ENCODE data around the gene ZNF217. TPM values are rescaled to one million over a fixed set of nuclear protein-coding genes. Genes with fewer than 3 reads are reported as not detected.
"Not testable (repeated sequence)": the region's sequence is repeated elsewhere in the genome, so short reads cannot be mapped to it uniquely, and the experiment has no call there.

The ZNF217 gene
- total RNA-seq, 1 experiment from 2014 or later, result 45.6 TPM

- H4K20me1 ChIP-seq (ENCODE audit: low read length), result no peaks in the 10 kb centered on the region
- BruUV-seq (replicated peaks), result TSS peak; percentile 61
- H3F3A ChIP-seq (ENCODE audit: low read length, unreplicated experiment), result peaks cover 12% of the 10 kb centered on the region
- H3K4me1 ChIP-seq (ENCODE audit: insufficient read depth, low read length), result peaks cover 32% of the 10 kb centered on the region
- no peak overlapping the region for H3K4me3 ChIP-seq (ENCODE audit: low read length)
- no peaks in the 10 kb centered on the region for H3K27me3 ChIP-seq (ENCODE audit: low read length)
- no peak for ATAC-seq
- H3K4me2 ChIP-seq (ENCODE audit: low read length), result no peak overlapping the region
- no peak for DNase-seq
- no peaks in the 10 kb centered on the region for H3K9me2 ChIP-seq (replicated peaks; ENCODE audit: low read length)
- H3K36me3 ChIP-seq (ENCODE audit: low read depth, low read length), result no peaks in the 10 kb centered on the region
- TF ChIP-seq CTCF (conservative IDR thresholded peaks at IDR 0.05; ENCODE audit: low read depth, low read length), result no peak
- TF ChIP-seq EZH2 (IDR thresholded peaks at IDR 0.05; ENCODE audit: low read length, unreplicated experiment), result no peak
- TF ChIP-seq EZH2phosphoT487 (IDR thresholded peaks at IDR 0.05; ENCODE audit: borderline replicate concordance, low read length), result no peak
- CTCF ChIA-PET, result no interaction called here
- POLR2A ChIA-PET (ENCODE audit: unreplicated experiment), result interaction anchor here (0.5 kb wide), 1 partner anchor 98 kb away, joined by 4 read pairs; no protein-coding TSS in a partner anchor
- no peaks in the 10 kb centered on the region for H3K79me2 ChIP-seq (ENCODE audit: low read length)
- intact Hi-C loops (cut with micrococcal nuclease), result no loop called here
- H2AFZ ChIP-seq (ENCODE audit: low read length), result no peak overlapping the region
- H3K9ac ChIP-seq (ENCODE audit: low read length), result no peak overlapping the region
- no peaks in the 10 kb centered on the region for H3K9me3 ChIP-seq (ENCODE audit: low read length)
- peak overlapping the region; percentile 27 for H3K27ac ChIP-seq (ENCODE audit: low read length)
Measured at GRCh38 chr20:53639128-53639527, 45.5 kb upstream of the ZNF217 start.

DNA sequence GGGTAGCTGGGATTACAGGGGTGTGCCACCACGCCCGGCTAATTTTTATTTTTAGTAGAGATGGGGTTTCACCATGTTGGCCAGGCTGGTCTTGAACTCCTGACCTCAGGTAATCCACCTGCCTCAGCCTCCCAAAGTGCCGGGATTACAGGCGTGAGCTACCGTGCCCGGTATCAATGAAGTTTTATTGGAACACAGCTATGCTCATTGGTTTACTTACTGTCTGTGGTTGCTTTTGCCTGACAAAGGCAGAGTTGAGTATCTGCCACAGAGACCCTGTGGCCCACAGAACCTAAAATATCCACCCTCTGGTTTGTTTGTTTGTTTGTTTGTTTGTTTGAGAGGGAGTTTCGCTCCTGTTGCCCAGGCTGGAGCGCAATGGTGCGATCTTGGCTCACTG, 43.7 kb upstream of the ZNF217 start:
- H3F3A ChIP-seq (ENCODE audit: low read length, unreplicated experiment); POLR2A ChIA-PET (ENCODE audit: unreplicated experiment); CTCF ChIA-PET; H3K27me3 ChIP-seq (ENCODE audit: low read length); H3K36me3 ChIP-seq (ENCODE audit: low read depth, low read length); ATAC-seq; H3K9me3 ChIP-seq (ENCODE audit: low read length); H2AFZ ChIP-seq (ENCODE audit: low read length); H3K9me2 ChIP-seq (replicated peaks; ENCODE audit: low read length); H4K20me1 ChIP-seq (ENCODE audit: low read length); H3K79me2 ChIP-seq (ENCODE audit: low read length); BruUV-seq (replicated peaks); intact Hi-C loops (cut with micrococcal nuclease); H3K27ac ChIP-seq (ENCODE audit: low read length); H3K4me2 ChIP-seq (ENCODE audit: low read length); H3K9ac ChIP-seq (ENCODE audit: low read length); H3K4me3 ChIP-seq (ENCODE audit: low read length); DNase-seq: not testable (repeated sequence)
- H3K4me1 ChIP-seq (ENCODE audit: insufficient read depth, low read length), result peaks cover 17% of the 10 kb centered on the region

DNA sequence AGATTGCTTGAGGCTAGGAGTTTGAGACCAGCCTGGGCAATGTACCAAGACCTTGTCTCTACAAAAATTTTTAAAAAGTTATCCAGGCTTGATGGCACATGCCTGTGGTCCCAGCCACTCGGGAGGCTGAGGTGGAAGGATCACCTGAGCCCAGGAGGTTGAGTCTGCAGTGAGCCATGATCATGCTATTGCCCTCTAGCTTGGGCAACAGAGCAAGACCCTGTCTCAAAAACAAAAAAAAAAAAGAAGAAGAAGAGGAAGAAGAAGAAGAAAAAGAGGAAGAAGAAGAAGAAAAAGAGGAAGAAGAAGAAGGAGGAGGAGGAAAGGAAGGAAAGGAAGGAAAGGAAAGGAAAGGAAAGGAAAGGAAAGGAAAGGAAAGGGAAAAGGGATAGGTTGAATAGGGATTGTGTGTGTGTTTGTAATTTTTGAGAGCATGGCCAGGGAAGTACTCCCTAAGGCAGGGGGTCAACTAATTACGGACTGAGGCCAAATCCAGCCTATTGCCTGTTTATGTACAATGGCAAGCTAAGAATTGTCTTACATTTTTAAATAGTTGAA, 43.0 kb upstream of the ZNF217 start:
- H2AFZ ChIP-seq (ENCODE audit: low read length), result no peak overlapping the region
- DNase-seq (no peak), ATAC-seq (no peak)
- no peaks in the 10 kb centered on the region for H3F3A ChIP-seq (ENCODE audit: low read length, unreplicated experiment)
- H3K27me3 ChIP-seq (ENCODE audit: low read length), result no peaks in the 10 kb centered on the region
- H3K9ac ChIP-seq (ENCODE audit: low read length), result no peak overlapping the region
- no peak overlapping the region for H3K27ac ChIP-seq (ENCODE audit: low read length)
- no peaks in the 10 kb centered on the region for H4K20me1 ChIP-seq (ENCODE audit: low read length)
- TF ChIP-seq EZH2 (IDR thresholded peaks at IDR 0.05; ENCODE audit: low read length, unreplicated experiment), result no peak
- TF ChIP-seq EZH2phosphoT487 (IDR thresholded peaks at IDR 0.05; ENCODE audit: borderline replicate concordance, low read length), result no peak
- TF ChIP-seq CTCF (conservative IDR thresholded peaks at IDR 0.05; ENCODE audit: low read depth, low read length), result no peak
- H3K36me3 ChIP-seq (ENCODE audit: low read depth, low read length), result no peaks in the 10 kb centered on the region
- peaks cover 13% of the 10 kb centered on the region; the same call in 1 of the 2 replicates for H3K4me1 ChIP-seq (ENCODE audit: insufficient read depth, low read length)
- H3K9me3 ChIP-seq (ENCODE audit: low read length), result no peaks in the 10 kb centered on the region
- ChIA-PET POLR2A (ENCODE audit: unreplicated experiment) (no interaction called here), CTCF (no interaction called here)
- H3K9me2 ChIP-seq (replicated peaks; ENCODE audit: low read length), result no peaks in the 10 kb centered on the region
- no peak overlapping the region for H3K4me2 ChIP-seq (ENCODE audit: low read length)
- BruUV-seq (replicated peaks), result no TSS peak
- no peaks in the 10 kb centered on the region for H3K79me2 ChIP-seq (ENCODE audit: low read length)
- H3K4me3 ChIP-seq (ENCODE audit: low read length), result no peak overlapping the region
- intact Hi-C loops (cut with micrococcal nuclease), result no loop called here

Measured in PC-3 (cell line).